HG03139 (cell line): Measurements from ENCODE around the gene DUSP1.

Source experiments
- ATAC-seq: cut with Tn5 transposase; IDR thresholded peaks from one replicate; pipeline ENCODE4 v1.9.1; 2021; ENCODE audit not compliant: unreplicated experiment

Gene DUSP1

DNA sequence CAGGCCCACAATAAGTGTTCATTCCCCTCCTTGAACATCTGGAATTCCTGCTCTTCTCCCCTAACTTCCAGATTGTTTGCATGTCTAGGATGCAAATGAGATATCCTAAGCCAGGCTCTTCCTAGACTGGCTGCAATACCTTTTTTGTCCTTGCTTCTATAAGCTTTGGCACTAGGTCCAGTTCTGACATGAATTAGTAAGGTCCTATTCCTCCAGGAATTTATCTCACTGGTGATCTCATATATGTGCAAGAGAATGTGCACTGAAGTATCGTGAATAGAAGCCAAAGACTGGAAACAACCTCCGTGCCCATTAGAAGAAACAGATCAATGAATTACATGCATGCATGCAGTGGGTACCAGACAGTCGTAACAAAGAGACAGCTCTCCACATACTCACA is 25.2 kb downstream of the DUSP1 start:
- no peak for ATAC-seq

DNA sequence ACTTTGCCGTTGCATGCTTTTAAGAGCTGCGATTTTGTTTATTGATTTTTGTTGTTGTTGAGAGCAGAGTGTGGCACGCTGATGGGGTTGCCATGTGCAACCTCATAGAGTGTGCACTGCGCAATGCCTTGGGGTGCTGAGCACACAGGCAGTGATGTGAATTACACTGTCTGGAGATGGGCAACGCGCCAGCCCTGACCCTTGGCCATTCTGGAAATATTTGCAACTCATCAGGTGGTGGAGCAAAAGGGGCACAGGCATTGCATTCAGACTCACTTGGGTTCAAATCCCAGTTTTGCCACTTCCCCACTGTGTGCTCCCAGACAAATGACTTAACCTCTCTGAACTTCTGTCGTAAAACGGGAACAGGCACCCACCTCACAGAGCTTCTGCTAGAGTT is 25.6 kb downstream of the DUSP1 start:
- ATAC-seq, result no peak

DNA sequence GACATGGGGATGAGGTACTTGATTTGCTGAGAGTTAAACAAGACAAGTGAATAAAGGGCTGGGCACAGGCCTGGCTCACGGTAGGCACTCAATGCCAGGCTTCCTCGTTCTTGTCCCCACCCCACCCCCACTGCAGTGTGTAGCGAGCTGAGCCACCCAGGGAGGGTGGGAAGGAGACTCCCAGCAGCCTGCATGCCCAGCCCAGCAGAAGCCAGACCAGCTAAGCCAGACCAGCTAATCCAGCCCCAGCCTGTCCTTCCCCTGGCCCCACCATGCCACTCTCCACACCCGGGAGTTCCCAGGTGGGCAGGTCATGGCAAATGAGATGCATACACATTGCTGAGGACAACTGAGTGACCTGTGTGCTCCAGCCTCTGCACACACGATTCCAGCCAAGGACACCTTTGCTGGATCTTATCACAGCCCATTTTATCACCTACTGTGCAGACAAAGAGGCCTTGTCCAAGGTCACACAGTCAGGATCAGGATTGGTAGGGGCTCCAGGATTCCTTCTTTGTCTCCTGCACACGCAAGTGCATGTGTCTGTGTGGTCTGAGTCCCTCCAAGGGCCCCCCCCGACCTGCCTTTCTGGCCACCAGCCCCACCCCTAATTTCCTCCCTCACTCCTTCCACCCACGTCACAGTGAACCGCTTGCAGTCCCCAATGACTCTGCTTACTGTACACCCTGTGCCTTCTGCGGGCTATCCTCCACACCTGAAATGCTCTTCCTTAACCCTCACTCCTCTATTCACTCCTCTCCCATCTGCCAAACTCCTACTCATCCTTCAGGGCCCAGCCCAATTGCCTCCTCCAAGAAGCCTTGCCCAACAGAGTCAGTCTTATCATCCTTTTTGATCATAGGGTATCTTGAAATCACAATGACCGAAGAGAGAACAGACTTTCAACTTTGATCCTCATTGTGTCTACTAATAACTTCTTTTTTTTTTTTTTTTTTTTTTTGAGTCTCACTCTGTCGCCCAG is 26.6 kb downstream of the DUSP1 start:
- ATAC-seq, result no peak

DNA sequence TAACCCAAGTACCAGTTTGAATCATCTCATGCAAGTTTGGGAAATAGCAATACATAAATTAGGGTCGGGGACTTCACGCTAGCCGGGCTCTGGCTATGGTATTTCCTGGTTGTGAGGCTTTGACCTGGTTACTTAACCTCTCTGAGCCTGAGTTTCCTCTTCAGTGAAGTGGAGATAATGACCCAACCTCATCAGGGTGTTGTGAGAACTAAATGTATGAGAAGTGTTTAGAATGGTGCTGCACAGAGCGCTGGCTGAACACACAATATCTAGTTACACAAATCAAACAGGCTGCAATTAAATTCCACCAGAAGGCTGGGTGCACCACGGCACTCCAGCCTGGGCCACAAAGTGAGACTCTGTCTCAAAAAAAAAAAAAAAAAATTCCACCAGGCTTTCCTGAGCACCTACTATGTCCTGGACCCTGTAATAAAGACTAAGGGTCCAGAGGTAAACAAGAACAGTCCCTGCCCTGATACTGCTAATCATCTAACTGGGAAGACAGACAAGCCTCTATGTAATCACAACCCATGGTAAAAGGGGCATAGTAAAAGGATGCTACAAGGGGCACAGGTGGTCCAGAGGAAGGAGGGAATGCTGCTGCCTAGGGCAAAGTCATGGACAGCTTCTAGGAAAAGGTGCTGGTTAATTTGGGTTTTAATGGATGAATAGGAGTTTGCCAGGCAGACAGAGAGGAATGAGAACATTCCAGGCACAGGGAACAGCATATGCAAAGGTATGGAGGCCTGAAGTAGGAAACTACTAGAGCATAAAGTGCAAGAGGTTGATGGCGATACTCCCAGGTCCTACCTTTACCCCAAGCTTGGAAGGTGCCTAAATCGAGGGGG is 27.7 kb downstream of the DUSP1 start:
- no peak for ATAC-seq

DNA sequence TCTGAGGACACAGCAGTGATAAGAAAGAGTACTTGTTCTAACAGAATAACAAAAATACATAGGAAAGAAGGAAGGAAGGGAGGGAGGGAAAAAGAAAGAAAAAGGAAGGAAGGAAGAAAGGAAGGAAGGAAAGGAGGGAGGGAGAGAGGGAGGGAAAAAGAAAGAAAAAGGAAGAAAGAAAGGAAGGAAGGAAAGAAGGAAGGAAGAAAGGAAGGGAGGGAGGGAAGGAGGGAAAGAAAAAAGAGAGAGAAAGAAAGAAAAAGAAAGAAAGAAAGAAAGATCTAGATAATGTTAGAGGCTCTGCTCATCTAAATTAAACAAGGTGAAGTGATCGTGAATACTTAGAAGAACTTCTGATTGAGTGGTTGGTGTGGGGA is 29.8 kb downstream of the DUSP1 start:
- ATAC-seq, result no peak

DNA sequence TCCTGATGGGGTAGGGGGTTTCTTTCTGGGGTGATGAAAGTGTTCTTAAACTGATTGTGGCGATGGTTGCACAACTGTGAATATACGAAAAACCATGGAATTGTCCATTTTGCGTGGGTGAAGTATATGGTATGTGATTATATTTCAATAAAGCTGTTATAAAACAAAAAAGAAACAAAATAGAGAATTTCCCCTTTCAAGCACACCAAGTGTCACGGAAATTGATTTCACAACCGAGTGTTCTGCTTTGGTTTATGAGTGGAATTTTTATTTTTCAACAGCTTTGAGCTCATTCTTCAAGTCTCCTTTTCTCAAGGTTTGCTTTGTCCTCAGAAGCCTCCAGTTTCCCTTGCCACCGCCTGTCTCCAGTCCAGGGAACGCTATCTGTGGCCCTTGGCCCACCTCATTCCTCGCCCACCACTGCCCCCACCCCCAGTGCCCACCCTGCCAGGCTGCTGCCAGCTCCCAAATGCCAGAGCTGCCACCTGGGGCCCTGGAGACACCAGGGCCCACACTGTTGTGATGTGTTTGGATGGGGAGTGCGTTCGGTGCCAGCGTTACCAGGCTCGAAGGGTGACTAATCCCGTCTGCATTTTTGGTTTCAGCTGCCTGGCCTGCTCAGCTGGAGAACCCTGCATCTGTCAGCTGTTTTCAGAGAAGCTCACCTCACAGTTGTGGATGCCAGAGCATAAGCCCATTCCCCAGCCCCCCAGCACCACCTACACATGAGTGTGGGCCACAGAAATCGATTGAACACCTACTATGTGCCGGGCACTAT is 30.4 kb downstream of the DUSP1 start:
- no peak for ATAC-seq

DNA sequence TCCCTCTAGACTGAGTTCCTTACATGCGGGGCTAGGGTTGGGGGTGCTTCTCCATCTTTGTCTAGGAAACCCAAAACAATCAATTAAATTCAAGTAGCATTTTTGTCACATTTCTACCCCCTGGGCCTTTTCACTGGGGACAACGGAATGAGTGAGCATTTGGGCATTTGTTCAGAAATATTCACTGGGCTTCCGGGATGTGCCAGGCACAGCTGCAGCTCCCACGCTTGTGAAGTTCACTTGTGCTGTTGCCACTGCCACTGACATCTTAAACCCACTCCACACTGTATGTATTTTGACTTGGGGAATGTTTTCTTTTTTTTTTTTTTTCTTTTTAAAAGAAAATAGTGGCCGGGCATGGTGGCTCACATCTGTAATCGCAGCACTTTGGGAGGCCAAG is 31.6 kb downstream of the DUSP1 start:
- no peak for ATAC-seq

DNA sequence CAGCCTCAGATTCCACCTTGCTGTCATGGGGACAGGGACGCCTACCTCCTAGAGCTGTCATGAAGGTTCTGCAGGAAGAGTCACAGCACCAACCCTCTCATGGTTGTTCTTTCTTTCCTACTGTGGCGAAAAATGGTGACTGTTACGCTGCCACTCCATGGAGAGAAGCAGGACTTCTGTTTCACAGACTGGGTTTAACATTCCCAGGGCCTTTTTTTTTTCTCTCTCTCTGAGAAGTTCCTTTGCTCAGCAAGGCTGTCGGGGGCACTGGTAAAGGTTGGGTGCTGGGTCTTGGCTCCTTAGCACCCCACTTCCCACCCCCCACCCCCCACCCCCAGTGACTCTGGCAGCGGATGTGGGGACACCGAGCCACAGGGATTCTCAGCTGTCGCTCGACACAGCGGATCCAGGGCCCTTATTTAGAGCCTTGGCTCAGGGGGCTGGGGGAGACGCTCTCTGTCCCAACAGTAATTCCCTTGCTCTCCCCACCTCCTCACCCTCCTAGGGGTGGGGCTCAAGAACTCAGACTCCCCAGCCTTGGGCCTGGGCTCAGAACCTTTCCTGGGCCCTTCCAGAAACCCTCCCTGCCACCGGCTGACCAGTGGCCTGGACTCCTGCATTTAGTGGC is 34.4 kb downstream of the DUSP1 start:
- no peak for ATAC-seq

DNA sequence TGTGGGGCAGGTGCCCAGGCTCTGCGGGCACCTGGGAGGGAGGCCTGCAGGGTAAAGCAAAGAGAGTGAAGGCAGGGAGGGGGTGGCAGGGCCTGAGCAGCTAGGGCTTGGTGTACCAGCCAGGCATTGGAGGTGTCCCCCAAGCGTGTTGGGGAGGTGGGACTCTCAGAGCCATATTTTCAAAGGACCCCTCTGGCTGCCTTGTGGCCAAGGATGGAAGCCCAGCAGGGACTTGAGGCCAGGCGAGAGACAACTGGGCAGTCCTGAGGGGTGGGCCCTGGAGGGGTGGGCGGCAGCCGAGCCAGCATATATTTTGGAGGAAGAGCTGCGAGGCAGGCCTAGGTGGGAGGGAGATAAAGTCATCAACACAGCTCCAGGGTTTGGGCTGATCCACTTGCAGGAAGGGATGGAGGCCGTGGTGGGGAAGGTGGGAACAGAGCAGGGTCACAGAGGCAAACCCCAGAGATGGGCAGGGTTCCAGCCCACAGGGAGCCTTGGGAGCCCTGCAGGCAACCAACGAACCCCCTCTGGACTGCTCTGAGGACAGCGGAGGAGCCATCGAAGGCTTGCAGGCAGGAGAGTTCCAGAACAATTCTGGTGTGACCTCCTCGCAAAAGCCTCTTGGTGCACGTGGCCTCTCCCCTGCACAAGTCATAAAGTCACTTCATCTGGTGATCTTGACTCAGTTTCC is 35.7 kb downstream of the DUSP1 start:
- no peak for ATAC-seq

DNA sequence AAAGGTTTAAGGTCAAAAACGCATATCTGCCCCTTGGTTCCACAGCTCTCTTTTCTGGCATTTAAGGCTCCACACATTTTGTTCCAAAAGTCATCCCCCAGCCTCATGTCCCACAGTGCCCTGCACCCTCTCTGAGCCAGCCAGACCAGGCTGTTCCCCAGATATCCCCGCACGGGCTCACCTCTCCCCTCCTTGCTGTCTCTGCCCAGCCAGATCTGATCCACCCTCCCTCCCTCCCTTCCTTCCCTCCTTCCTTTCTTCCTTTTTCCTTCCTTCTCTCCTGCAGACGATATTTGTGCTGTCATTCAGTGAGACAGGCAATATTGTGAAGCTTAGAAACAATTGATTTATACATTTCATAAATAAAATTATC is 37.0 kb downstream of the DUSP1 start:
- no peak for ATAC-seq

DNA sequence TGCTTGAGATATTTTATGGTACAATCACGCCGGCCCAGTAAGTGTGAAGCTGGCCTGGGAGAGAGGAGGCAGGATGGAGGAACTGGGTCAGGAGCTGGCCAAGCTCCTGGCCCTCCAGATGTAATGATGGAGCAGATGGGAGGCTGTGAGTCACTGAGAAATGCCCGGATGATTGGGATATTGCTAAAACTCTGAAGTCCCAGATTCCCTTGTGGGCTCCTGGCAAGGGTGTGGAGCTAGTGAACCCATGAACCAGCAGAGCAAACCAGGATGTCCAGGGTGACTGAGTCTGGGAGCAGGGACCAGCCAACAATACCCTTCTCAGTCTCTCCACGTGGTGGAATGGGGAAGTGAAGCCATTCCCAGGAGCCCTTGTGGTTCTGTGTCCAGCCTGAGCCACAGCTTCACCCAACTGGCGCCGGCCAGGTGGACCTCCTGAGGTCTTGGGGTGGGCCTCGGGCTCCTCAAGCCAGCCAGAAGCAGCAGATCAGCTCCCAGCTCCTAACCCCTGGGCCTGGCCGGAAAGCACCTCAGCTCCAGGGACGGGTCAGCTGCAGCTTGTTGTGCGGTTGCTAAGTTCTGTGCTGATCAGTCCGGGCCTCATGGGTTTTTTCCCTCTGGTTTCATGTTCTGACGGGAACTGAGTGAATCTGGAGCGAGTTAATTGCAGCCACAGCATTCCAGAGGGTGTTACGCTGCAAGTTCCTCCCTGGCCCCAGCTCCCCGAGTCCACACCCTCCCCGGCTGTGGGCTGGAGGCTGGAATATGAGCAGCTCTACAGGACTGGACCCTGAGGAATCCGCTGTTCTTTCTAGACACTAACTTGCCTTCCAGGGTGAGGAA is 37.6 kb downstream of the DUSP1 start:
- ATAC-seq, result no peak

DNA sequence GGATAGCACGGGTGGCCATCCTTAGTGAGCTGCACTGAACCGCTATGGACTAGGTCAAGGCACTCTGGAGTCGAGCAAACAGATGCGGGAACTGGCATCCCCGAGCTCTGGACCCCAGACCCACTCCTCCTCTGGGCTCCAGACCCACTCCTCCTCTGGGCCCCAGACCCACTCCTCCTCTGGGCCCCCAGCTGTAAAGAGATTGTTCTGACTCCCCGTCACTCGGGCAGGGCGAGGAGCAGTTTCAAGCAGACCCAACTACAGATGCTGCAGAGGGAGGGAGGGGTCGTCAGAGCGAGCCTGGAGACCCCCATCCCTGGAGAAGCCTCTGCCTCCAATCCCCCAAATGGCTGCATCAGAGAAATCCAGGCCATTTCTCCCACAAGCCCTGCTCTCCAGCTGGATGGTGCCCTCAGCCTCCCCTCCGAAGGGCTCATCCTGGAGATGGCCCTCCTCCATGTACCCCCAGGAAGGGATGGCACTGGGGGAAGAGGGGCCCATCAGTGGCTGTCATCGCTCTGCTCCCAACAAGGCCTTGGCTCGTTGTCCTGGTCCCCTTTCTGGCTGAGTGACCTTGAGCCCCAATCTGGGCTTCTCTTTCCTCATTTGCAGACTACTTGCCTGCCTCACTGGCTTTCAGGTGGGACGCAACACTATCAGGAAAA is 38.7 kb downstream of the DUSP1 start:
- ATAC-seq, result no peak

DNA sequence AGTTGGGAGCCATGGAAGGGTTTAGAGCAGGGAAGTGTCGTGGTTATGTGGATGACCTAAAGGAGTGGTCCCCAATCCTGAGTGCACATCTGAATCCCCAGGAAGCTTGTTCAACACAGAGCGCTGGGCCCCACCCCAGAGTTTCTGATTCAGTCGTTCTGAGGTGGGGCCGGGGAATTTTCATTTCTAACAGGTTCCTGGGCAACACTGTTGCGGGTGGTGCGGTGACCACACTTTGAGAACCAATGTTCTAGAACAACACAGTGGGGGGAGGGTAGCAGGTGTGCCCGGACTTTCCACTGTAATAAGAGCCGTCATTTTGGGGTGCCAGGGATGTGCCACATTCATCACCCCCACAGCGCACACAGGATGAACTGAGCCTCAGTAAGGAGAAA is 39.3 kb downstream of the DUSP1 start:
- no peak for ATAC-seq

DNA sequence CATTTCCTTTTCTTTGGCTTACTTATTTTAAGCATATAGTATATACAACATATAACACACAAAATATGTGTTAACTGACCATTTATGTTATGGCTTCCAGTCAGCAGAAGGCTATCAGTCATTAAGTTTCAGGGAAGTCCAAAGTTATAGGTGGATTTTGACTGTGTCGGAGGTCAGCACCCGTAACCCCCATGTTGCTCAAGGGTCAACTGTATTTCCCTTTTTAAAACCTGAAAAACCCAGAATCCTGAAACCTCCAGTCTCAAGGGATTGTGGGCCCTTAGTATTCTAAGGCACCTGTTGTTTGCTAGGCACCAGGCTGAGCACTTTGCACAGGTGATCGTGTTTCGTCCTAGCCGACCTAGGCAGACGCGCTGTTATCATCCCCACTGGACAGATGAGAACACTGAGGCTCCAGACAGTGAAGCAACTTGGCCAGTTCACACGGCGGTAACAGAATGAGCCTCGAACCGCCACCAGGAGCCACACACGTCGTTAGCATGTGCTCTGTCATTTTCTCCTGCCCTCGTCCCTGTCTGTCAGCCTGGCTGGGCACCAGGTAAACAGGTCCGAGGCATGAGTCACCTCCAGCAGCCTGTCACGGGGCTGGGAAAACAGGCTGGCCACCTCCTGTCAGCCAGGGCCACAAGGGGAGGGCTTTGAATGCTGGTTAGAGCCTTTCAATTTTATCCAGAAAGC is 39.9 kb downstream of the DUSP1 start:
- no peak for ATAC-seq

DNA sequence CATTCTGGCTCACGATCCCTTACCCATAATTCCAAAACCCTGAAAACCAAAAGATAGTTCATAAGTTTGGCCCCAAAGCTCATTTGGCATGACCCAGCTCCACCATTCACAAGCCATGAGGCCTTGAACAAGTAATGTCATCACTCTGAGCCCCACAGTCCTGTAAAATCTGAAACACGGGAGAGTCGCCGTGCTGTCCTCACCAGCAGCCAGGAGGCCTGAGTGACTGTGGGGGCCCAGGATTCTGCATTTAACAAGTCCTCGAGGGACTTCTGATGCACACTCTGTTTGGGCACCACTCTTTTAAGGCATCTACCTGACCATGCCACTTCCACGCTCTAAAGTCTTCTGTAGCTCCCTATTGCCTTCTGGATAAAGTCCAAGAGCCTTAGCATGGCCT is 40.8 kb downstream of the DUSP1 start:
- ATAC-seq, result no peak

DNA sequence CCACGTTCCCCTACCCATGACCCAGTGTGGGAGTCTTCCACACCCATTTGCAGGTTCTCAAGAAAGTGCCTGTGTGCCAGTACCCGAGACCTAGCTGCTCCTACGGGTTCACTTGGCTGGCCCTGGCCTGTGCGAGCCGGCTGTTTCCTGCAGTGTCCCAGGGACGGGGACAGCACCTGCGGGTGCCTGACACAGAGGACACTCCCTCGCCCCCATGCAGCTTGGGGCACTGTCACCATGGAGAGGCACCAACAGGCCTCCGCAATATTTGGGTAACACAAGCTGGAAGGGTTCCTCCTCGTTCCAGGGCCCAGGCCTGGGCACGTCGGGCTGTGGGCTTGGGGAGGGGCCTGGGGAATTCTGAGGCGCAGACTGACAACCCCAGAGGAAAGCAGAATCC is 41.4 kb downstream of the DUSP1 start:
- no peak for ATAC-seq

DNA sequence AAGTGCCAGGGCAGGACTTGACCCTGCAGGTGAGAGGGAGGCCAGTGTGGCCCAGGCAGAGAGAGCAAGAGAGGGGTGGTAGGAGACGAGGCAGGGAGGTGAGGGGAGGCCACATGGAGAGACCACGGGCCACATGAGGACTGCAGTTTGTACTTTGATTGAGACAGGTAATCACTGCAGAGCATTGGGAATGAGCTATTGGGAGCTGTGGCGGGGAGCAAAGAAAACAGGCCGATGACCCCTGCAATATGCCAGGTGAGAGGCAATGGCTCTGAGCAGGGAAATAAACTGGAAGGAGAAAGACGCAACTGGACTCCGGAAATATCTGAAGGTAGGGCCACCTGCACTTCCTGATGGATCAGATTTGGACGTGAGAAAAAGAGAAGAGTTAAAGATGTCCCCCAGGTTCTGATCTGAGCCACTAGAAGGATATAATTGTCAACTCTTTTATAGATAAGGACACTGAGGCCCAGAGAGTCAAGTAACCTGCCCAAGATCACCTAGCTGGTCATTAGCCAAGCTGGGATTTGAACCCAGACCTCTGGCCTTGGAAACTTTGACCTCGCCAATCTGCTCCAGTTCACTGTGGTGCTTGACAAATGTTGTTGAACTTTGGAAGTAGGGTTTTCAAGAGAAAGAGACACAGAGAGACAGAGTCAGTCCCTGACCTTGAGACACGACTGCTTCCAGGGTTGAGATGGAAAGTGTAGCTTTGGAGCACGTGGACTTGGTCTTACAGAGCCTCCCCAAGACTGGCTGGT is 42.3 kb downstream of the DUSP1 start:
- no peak for ATAC-seq

DNA sequence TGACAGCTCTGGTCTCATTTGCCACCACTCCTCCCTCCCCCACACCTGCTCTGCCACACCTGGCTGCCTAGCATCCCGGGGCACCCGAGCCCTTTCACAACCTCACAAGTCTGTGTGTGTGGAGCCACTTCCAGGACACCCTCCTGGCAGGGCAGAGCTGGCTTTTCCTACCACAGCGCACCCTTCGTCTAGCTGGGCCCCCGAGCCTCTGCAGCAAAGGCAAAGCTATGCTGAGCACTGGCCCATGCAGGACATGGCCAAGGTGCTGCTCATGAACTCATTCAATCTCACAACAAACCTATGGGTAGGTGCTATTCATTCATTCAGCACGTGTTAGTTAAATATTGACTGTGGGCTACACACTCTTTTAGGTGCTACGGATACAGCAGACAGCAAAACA is 43.4 kb downstream of the DUSP1 start:
- no peak for ATAC-seq
